Hepatocyte (in vitro differentiated cells): ENCODE measurements around the gene PPAT. TPM values are rescaled to one million over a fixed set of nuclear protein-coding genes. Genes with fewer than 3 reads are reported as not detected.

Experiments
- DNase-seq: peaks from one replicate; pipeline ENCODE4 v3.0.0-alpha.2; 2016; ENCODE audit warnings: low spot score
- H2AFZ ChIP-seq: fragments of 200-600 bp; sonication (generic); 2 replicates; pipeline ENCODE4 v1.6.0; 2016; ENCODE audit warnings: antibody characterized with exemption, mild to moderate bottlenecking
- H3K27ac ChIP-seq: fragments of 200-600 bp; sonication (generic); 2 replicates; pipeline ENCODE4 v1.5.1; 2016; ENCODE audit warnings: mild to moderate bottlenecking
- H3K27me3 ChIP-seq: fragments of 200-600 bp; sonication (generic); 2 replicates; pipeline ENCODE4 v1.6.1; 2016
- H3K36me3 ChIP-seq: fragments of 200-600 bp; sonication (generic); replicated peaks from 2 replicates; pipeline ENCODE4 v1.5.1; 2016; ENCODE audit warnings: low read depth; ENCODE audit not compliant: insufficient read depth
- H3K4me1 ChIP-seq: fragments of 200-600 bp; sonication (generic); 2 replicates; pipeline ENCODE4 v1.5.1; 2016; ENCODE audit warnings: mild to moderate bottlenecking, moderate library complexity; ENCODE audit not compliant: insufficient read depth
- H3K4me2 ChIP-seq: fragments of 200-600 bp; sonication (generic); 2 replicates; pipeline ENCODE4 v1.6.0; 2016
- H3K4me3 ChIP-seq: fragments of 200-600 bp; sonication (generic); 2 replicates; pipeline ENCODE4 v1.5.1; 2016; ENCODE audit warnings: mild to moderate bottlenecking
- H3K79me2 ChIP-seq: fragments of 200-600 bp; sonication (generic); 2 replicates; pipeline ENCODE4 v1.6.0; 2017; ENCODE audit warnings: mild to moderate bottlenecking
- H3K9me2 ChIP-seq: fragments of 200-600 bp; sonication (generic); replicated peaks from 2 replicates; pipeline ENCODE4 v1.6.0; 2017; ENCODE audit warnings: mild to moderate bottlenecking; ENCODE audit not compliant: insufficient read depth
- H3K9me3 ChIP-seq: fragments of 200-600 bp; sonication (generic); 2 replicates; pipeline ENCODE4 v1.5.1; 2016; ENCODE audit warnings: low read depth, mild to moderate bottlenecking
- H4K20me1 ChIP-seq: fragments of 200-600 bp; sonication (generic); 2 replicates; pipeline ENCODE4 v1.6.0; 2016; ENCODE audit warnings: mild to moderate bottlenecking; ENCODE audit not compliant: insufficient read depth, poor library complexity, severe bottlenecking
- CTCF ChIP-seq: fragments of 200-600 bp; sonication (generic); IDR thresholded peaks from 2 replicates; pipeline ENCODE4 v1.5.1; 2016; ENCODE audit warnings: antibody characterized with exemption, mild to moderate bottlenecking; ENCODE audit not compliant: poor library complexity
- EZH2 ChIP-seq: fragments of 200-600 bp; sonication (generic); IDR thresholded peaks from 2 replicates; pipeline ENCODE4 v1.6.1; 2016; ENCODE audit warnings: antibody characterized with exemption, mild to moderate bottlenecking, borderline replicate concordance
- EZH2phosphoT487 ChIP-seq: fragments of 200-600 bp; sonication (generic); IDR thresholded peaks from one replicate; pipeline ENCODE4 v1.6.1; 2018; ENCODE audit warnings: antibody characterized with exemption, mild to moderate bottlenecking, low read depth, moderate library complexity; ENCODE audit not compliant: unreplicated experiment, severe bottlenecking
- WGBS: methylation state at CpG from one replicate; pipeline ENCODE4 v1.1.6; 2016; ENCODE audit warnings: low lambda C conversion rate; ENCODE audit errors: missing lambda C conversion rate; 5-methylcytosine and 5-hydroxymethylcytosine counted together
- polyA plus RNA-seq: library from polyadenylated mRNA; unstranded; fragments of >200 nt; fragmentation: Nextera tagmentation; extraction: Ambion mirVana; gene quantifications from 2 replicates; pipeline ENCODE4 v1.2.1, GENCODE V29; 2016
- total RNA-seq: library from RNA; depleted of rRNA; stranded (reverse); fragments of >200 nt; gene quantifications from 2 replicates; pipeline ENCODE4 v1.2.3, GENCODE V29; 2014

Gene PPAT
- total and polyA plus RNA-seq, 2 experiments from 2014 or later: 8.0 to 21.0 TPM

GRCh38 chr4:56444719-56445118 lies 9.3 kb upstream of the PPAT start:
- TF ChIP-seq EZH2 (no peak), CTCF (no peak), EZH2phosphoT487 (no peak)
- H3K4me2 ChIP-seq: no peak overlapping the region
- H4K20me1 ChIP-seq: no peaks in the 10 kb centered on the region

GRCh38 chr4:56440983-56441382 lies 5.6 kb upstream of the PPAT start:
- WGBS: 91% methylated on average over 1 of the region's 1 CpG
- H3K9me2 ChIP-seq: no peaks in the 10 kb centered on the region
- no peak overlapping the region for H3K4me3 ChIP-seq
- no peak for DNase-seq
- no peaks in the 10 kb centered on the region for H3K36me3 ChIP-seq
- no peaks in the 10 kb centered on the region for H3K27me3 ChIP-seq
- no peak overlapping the region for H2AFZ ChIP-seq
- peaks cover 68% of the 10 kb centered on the region for H3K79me2 ChIP-seq
- H3K27ac ChIP-seq: no peak overlapping the region
- no peaks in the 10 kb centered on the region for H3K9me3 ChIP-seq
- H3K4me1 ChIP-seq: no peaks in the 10 kb centered on the region
- H4K20me1 ChIP-seq: no peaks in the 10 kb centered on the region
- H3K4me2 ChIP-seq: no peak overlapping the region
- no peak for TF ChIP-seq EZH2
- no peak for TF ChIP-seq EZH2phosphoT487
- TF ChIP-seq CTCF: no peak

More at GRCh38 chr4:56444719-56445118, 9.3 kb upstream of the PPAT start:
- WGBS: 82% methylated on average over 2 of the region's 2 CpGs
- DNase-seq: no peak
- Histone ChIP-seq H3K9me3 (no peaks in the 10 kb centered on the region), H3K36me3 (no peaks in the 10 kb centered on the region), H3K9me2 (no peaks in the 10 kb centered on the region), H3K79me2 (peaks cover 57% of the 10 kb centered on the region), H3K27me3 (no peaks in the 10 kb centered on the region), H3K4me3 (no peak overlapping the region), H3K4me1 (no peaks in the 10 kb centered on the region), H3K27ac (no peak overlapping the region), H2AFZ (no peak overlapping the region)

- no peak overlapping the region for H3K4me2 ChIP-seq
- H3K4me3 ChIP-seq: no peak overlapping the region
- H3K79me2 ChIP-seq: peaks cover 67% of the 10 kb centered on the region
- WGBS: 94% methylated on average over 2 of the region's 2 CpGs
- DNase-seq: no peak
- H3K9me3 ChIP-seq: no peaks in the 10 kb centered on the region
- H3K9me2 ChIP-seq: no peaks in the 10 kb centered on the region
- no peaks in the 10 kb centered on the region for H4K20me1 ChIP-seq
- no peaks in the 10 kb centered on the region for H3K27me3 ChIP-seq
- no peak overlapping the region for H3K27ac ChIP-seq
- H3K4me1 ChIP-seq: no peaks in the 10 kb centered on the region
- no peaks in the 10 kb centered on the region for H3K36me3 ChIP-seq
- TF ChIP-seq EZH2 (no peak), CTCF (no peak), EZH2phosphoT487 (no peak)
- no peak overlapping the region for H2AFZ ChIP-seq
Measured at GRCh38 chr4:56438766-56439165, 3.4 kb upstream of the PPAT start.

- Histone ChIP-seq H4K20me1 (no peaks in the 10 kb centered on the region), H3K36me3 (no peaks in the 10 kb centered on the region), H3K27ac (peak overlapping the region; percentile 64), H3K9me2 (no peaks in the 10 kb centered on the region), H3K4me1 (no peaks in the 10 kb centered on the region), H2AFZ (peak overlapping the region; percentile 77), H3K79me2 (peaks cover 69% of the 10 kb centered on the region), H3K9me3 (no peaks in the 10 kb centered on the region), H3K4me2 (peak overlapping the region; percentile 90), H3K4me3 (peak overlapping the region; percentile 59), H3K27me3 (no peaks in the 10 kb centered on the region)
- 1% methylated on average over 15 of the region's 15 CpGs for WGBS
- TF ChIP-seq EZH2: no peak
- TF ChIP-seq EZH2phosphoT487: no peak
- TF ChIP-seq CTCF: no peak
- DNase-seq: peak; percentile 79
Measured at GRCh38 chr4:56434599-56435139, 746 bp downstream of the PPAT start.
